K562 (cell line): ENCODE data around the gene CCDC181. TPM values are rescaled to one million over a fixed set of nuclear protein-coding genes. Genes with fewer than 3 reads are reported as not detected.

ENCODE experiments used
- ATAC-seq: fragments of 200-7000 bp; cut with Tn5 transposase; 3 replicates; pipeline ENCODE4 v1.9.1; 2020; ENCODE audit warnings: moderate library complexity
- BruUV-seq: library from RNA; stranded (reverse); fragments of 400-500 nt; replicated peaks from 2 replicates; lab custom pipeline; 2021; lab: Mats Ljungman, UMichigan
- CTCF ChIA-PET: fragments of 300-600 bp; formaldehyde crosslinking; extraction: SDS; loops from one replicate; lab custom pipeline; 2021; ENCODE audit warnings: low intra/inter-chr PET ratio; lab: Yijun Ruan, JAX
- POLR2A ChIA-PET: fragments of 300-600, 350-650 bp; sonication (Branson Sonifier 250); formaldehyde crosslinking; extraction: SDS; loops from one replicate; lab custom pipeline; 2021; ENCODE audit warnings: antibody characterized with exemption, inconsistent platforms; lab: Yijun Ruan, JAX
- DNase-seq, 4 experiments: peaks; one replicate each; pipeline versions ENCODE4 v3.0.0 to v3.0.0-alpha.2; 2011 to 2018; ENCODE audit warnings: low spot score in 3 of 4, mixed read lengths in 3 of 4; ENCODE audit errors: extremely low read depth in 1 of 4
- FAIRE-seq: peaks from 2 replicates; lab custom pipeline; 2011; peaks lifted over from hg19 to GRCh38; lab: Jason Lieb, UNC
- H2AFZ ChIP-seq: 2 replicates; pipeline ENCODE4 v1.6.0; 2011; ENCODE audit warnings: low read depth, low read length, control low read depth, inconsistent platforms
- H3K27ac ChIP-seq: fragments of 200-600 bp; 3 replicates; pipeline ENCODE4 v1.8.0; 2011; ENCODE audit warnings: low read depth, mild to moderate bottlenecking, control low read depth, inconsistent platforms, low read length, moderate library complexity, mixed read lengths; ENCODE audit errors: extremely low read depth
- H3K27me3 ChIP-seq, 2 experiments: fragments of 300-600 bp in 1 of 2; 2 replicates in 1 of 2; 3 replicates in 1 of 2; pipeline versions ENCODE4 v1.6.0 to v1.8.0; 2011; ENCODE audit warnings: inconsistent platforms in 2 of 2, low read length in 2 of 2, mild to moderate bottlenecking in 1 of 2, mixed read lengths in 1 of 2, moderate library complexity in 1 of 2; ENCODE audit not compliant: control insufficient read depth in 2 of 2, insufficient read depth in 2 of 2
- H3K36me3 ChIP-seq: fragments of 300-600 bp; 3 replicates; pipeline ENCODE4 v1.8.0; 2011; ENCODE audit warnings: mild to moderate bottlenecking, low read length, inconsistent platforms; ENCODE audit not compliant: control insufficient read depth, insufficient read depth
- H3K4me1 ChIP-seq, 2 experiments: fragments of 200-600 bp in 1 of 2; replicated peaks in 1 of 2; 2 replicates in 1 of 2; 3 replicates in 1 of 2; pipeline versions ENCODE4 v1.5.1 to v1.8.0; 2011; ENCODE audit warnings: inconsistent platforms in 2 of 2, low read length in 2 of 2, mild to moderate bottlenecking in 1 of 2, mixed read lengths in 1 of 2, moderate library complexity in 1 of 2; ENCODE audit not compliant: control insufficient read depth in 2 of 2, insufficient read depth in 2 of 2
- H3K4me2 ChIP-seq: 2 replicates; pipeline ENCODE4 v1.6.1; 2011; ENCODE audit warnings: low read length, control low read depth, inconsistent platforms, mixed read lengths; ENCODE audit not compliant: insufficient read depth
- H3K4me3 ChIP-seq: fragments of 200-600 bp; sonication (generic), shearing (Covaris generic); 2 replicates; pipeline ENCODE4 v1.5.1; 2016; ENCODE audit warnings: control low read depth, inconsistent platforms
- H3K79me2 ChIP-seq: fragments of 200-600 bp; 3 replicates; pipeline ENCODE4 v1.8.0; 2011; ENCODE audit warnings: low read length, inconsistent platforms; ENCODE audit not compliant: control insufficient read depth, insufficient read depth
- H3K9ac ChIP-seq, 2 experiments: 2 replicates each; pipeline versions ENCODE4 v1.6.0 to v1.6.1; 2011; ENCODE audit warnings: low read depth in 2 of 2, low read length in 2 of 2, control low read depth in 1 of 2, inconsistent platforms in 1 of 2, mild to moderate bottlenecking in 1 of 2, mixed read lengths in 1 of 2; ENCODE audit not compliant: insufficient read depth in 1 of 2
- H3K9me1 ChIP-seq: one replicate; pipeline ENCODE4 v1.6.0; 2011; ENCODE audit warnings: inconsistent platforms, mild to moderate bottlenecking, low read length, moderate library complexity; ENCODE audit not compliant: control insufficient read depth, insufficient read depth
- H3K9me3 ChIP-seq: replicated peaks from 2 replicates; pipeline ENCODE4 v1.5.1; 2011; ENCODE audit warnings: low read depth, low read length, inconsistent platforms; ENCODE audit not compliant: control insufficient read depth, insufficient read depth
- H4K20me1 ChIP-seq: replicated peaks from 2 replicates; pipeline ENCODE4 v1.6.1; 2011; ENCODE audit warnings: low read length, inconsistent platforms, mixed read lengths; ENCODE audit not compliant: control insufficient read depth, insufficient read depth
- MAFF ChIP-seq: IDR thresholded peaks from 2 replicates; pipeline ENCODE4 v1.6.1; 2012; ENCODE audit warnings: low read length, improper control_type of control experiment
- NUFIP1 ChIP-seq: fragments of 450-650 bp; IDR thresholded peaks from 2 replicates; pipeline ENCODE4 v1.6.1; 2018; ENCODE audit not compliant: partially characterized antibody
- THRAP3 ChIP-seq: fragments of 450-650 bp; IDR thresholded peaks from 2 replicates; pipeline ENCODE4 v1.6.1; 2016; ENCODE audit warnings: mild to moderate bottlenecking, inconsistent platforms, borderline replicate concordance
- WGBS: fragments of 100-300 bp; shearing (Covaris generic); methylation state at CpG from one replicate; pipeline ENCODE4 v1.1.6; 2016; ENCODE audit warnings: low coverage, mixed read lengths; ENCODE audit not compliant: insufficient coverage; ENCODE audit errors: missing lambda C conversion rate; 5-methylcytosine and 5-hydroxymethylcytosine counted together
- in situ Hi-C: fragments of 300-500 bp; cut with MboI; formaldehyde crosslinking; loops from 4 replicates; pipeline ENCODE4 v1.15.0; 2018; ENCODE audit warnings: inconsistent platforms, mixed read lengths
- intact Hi-C: fragments of 100-400 bp; cut with micrococcal nuclease; formaldehyde crosslinking; loops from 2 replicates; pipeline ENCODE4 v1.14.2; 2022
- polyA plus RNA-seq, 8 experiments: library from polyadenylated mRNA; depleted of rRNA in 4 of 8; stranded (reverse) in 5 of 8; unstranded in 3 of 8; fragments of >200 nt; fragmentation: Nextera tagmentation in 2 of 8; fragmentation: Illumina TruSeq in 1 of 8; extraction: Ambion mirVana in 2 of 8; extraction: Trizol in 1 of 8; gene quantifications; 2 replicates each; pipeline versions ENCODE4 v1.2.1 to v1.2.3, GENCODE V29; 2011 to 2014; ENCODE audit warnings: inconsistent platforms in 1 of 8, missing spikeins in 1 of 8
- total RNA-seq, 7 experiments: library from RNA; depleted of rRNA in 6 of 7; stranded (reverse); fragments of >200 nt in 6 of 7; fragmentation: Illumina TruSeq in 2 of 7; extraction: Trizol in 2 of 7; gene quantifications; 2 replicates each; pipeline versions ENCODE4 v1.2.1 to v1.2.3, GENCODE V29; 2011 to 2021; ENCODE audit warnings: low replicate concordance in 1 of 7
- TF ChIP-seq, protein P1 (sequence below), 2 experiments: fragments of 450-650 bp in 1 of 2; sonication (generic) in 1 of 2; formaldehyde crosslinking in 1 of 2; IDR thresholded peaks; 2 replicates each; pipeline versions ENCODE4 v1.7.1 to v1.9.0; 2016 to 2022; ENCODE audit warnings: inconsistent platforms in 1 of 2, mild to moderate bottlenecking in 1 of 2, missing genetic modification reagents in 1 of 2
- TF ChIP-seq, protein P2 (sequence below): sonication (generic); formaldehyde crosslinking; IDR thresholded peaks from 2 replicates; pipeline ENCODE4 v1.8.0; 2023; ENCODE audit warnings: mild to moderate bottlenecking, missing genetic modification reagents

Gene CCDC181
- total and polyA plus RNA-seq, 9 of the 15 experiments (the other 6 are each of a cell fraction or from before 2014, with no cell fraction given), result 0.04 to 0.14 TPM; not detected in 7

DNA sequence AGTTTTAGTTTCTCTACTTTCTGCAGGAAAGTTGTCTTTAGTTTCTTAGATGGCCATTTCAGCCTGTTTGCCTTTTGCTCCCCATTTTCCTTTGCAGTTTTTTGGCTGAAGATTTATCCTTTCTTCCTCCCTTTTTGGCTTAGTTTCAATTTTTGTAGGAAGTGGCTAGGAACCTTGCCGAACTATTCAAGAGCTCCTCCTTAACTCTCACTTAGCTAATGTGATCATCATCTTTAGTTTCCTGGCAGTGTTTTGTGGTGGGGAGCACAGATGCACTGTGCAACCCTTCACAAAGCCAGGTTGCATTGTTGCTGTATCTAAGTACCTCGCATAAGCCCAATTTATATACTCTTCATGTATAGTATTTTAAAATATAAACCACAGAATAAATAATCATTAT lies 28.8 kb upstream of the CCDC181 start:
- 19% methylated on average over 2 of the region's 2 CpGs for WGBS
- intact Hi-C loops, result no loop called here
- FAIRE-seq, result no peak

DNA sequence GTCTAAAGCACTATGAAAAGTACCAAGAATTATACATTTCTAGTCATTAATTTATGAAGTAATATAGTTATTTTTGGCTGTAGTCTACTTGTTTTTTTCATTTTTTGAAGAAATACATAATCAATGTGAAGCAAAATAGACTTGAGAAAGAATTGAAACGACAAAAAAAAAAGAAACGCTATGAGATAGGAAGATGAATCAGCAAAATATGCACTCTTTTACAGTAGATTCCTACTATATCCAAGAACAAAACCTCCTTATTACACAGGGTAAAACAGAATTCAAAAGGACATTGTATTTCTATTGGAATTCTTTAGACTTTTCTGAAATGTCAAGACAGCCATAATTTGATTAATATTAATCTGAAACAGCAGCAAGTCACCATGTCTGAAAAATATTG lies 25.6 kb upstream of the CCDC181 start:
- DNase-seq, result no peak
- H3K4me3 ChIP-seq, result no peak overlapping the region
- H3K4me2 ChIP-seq, result no peak overlapping the region
- no peaks in the 10 kb centered on the region for H3K79me2 ChIP-seq
- no peak overlapping the region for H2AFZ ChIP-seq
- in situ Hi-C loops (no loop called here), intact Hi-C loops (no loop called here)
- H3K9ac ChIP-seq, result no peak overlapping the region
- BruUV-seq, result no TSS peak
- FAIRE-seq, result peak; percentile 6
- no peak overlapping the region for H3K27ac ChIP-seq
- ChIA-PET CTCF (no interaction called here), POLR2A (no interaction called here)
- no peaks in the 10 kb centered on the region for H3K36me3 ChIP-seq
- no peaks in the 10 kb centered on the region for H3K9me1 ChIP-seq
- peaks cover 4% of the 10 kb centered on the region; the same call in 1 of the 2 replicates for H3K9me3 ChIP-seq
- no peaks in the 10 kb centered on the region for H4K20me1 ChIP-seq
- WGBS, result 4% methylated on average over 2 of the region's 2 CpGs
- no peak for ATAC-seq
- no peaks in the 10 kb centered on the region for H3K4me1 ChIP-seq
- H3K27me3 ChIP-seq, result no peaks in the 10 kb centered on the region
- TF ChIP-seq THRAP3, result no peak
- TF ChIP-seq, protein P1, sequence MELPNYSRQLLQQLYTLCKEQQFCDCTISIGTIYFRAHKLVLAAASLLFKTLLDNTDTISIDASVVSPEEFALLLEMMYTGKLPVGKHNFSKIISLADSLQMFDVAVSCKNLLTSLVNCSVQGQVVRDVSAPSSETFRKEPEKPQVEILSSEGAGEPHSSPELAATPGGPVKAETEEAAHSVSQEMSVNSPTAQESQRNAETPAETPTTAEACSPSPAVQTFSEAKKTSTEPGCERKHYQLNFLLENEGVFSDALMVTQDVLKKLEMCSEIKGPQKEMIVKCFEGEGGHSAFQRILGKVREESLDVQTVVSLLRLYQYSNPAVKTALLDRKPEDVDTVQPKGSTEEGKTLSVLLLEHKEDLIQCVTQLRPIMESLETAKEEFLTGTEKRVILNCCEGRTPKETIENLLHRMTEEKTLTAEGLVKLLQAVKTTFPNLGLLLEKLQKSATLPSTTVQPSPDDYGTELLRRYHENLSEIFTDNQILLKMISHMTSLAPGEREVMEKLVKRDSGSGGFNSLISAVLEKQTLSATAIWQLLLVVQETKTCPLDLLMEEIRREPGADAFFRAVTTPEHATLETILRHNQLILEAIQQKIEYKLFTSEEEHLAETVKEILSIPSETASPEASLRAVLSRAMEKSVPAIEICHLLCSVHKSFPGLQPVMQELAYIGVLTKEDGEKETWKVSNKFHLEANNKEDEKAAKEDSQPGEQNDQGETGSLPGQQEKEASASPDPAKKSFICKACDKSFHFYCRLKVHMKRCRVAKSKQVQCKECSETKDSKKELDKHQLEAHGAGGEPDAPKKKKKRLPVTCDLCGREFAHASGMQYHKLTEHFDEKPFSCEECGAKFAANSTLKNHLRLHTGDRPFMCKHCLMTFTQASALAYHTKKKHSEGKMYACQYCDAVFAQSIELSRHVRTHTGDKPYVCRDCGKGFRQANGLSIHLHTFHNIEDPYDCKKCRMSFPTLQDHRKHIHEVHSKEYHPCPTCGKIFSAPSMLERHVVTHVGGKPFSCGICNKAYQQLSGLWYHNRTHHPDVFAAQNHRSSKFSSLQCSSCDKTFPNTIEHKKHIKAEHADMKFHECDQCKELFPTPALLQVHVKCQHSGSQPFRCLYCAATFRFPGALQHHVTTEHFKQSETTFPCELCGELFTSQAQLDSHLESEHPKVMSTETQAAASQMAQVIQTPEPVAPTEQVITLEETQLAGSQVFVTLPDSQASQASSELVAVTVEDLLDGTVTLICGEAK (IDR thresholded peaks at IDR 0.05), result no peak
- TF ChIP-seq, protein P1 (CRISPR knock-in tag; IDR thresholded peaks at IDR 0.05), result no peak
- peak; percentile 63; the same call in 1 of the 2 replicates for TF ChIP-seq MAFF

More for the DNA sequence above, 28.8 kb upstream of the CCDC181 start:
- no peak overlapping the region for H3K4me3 ChIP-seq
- CTCF ChIA-PET, result no interaction called here
- H3K4me1 ChIP-seq, result peaks cover 0 to 4% of the 10 kb centered on the region in 2 experiments; a peak in 1 of 5 replicates
- no peak overlapping the region for H2AFZ ChIP-seq
- H3K27me3 ChIP-seq, result no peaks in the 10 kb centered on the region
- no peak overlapping the region for H3K9ac ChIP-seq
- H3K4me2 ChIP-seq, result no peak overlapping the region
- BruUV-seq, result no TSS peak
- no peaks in the 10 kb centered on the region for H3K36me3 ChIP-seq
- H3K27ac ChIP-seq, result no peak overlapping the region
- ATAC-seq, result no peak
- no peaks in the 10 kb centered on the region for H4K20me1 ChIP-seq
- DNase-seq, result no peak
- TF ChIP-seq, protein P2, sequence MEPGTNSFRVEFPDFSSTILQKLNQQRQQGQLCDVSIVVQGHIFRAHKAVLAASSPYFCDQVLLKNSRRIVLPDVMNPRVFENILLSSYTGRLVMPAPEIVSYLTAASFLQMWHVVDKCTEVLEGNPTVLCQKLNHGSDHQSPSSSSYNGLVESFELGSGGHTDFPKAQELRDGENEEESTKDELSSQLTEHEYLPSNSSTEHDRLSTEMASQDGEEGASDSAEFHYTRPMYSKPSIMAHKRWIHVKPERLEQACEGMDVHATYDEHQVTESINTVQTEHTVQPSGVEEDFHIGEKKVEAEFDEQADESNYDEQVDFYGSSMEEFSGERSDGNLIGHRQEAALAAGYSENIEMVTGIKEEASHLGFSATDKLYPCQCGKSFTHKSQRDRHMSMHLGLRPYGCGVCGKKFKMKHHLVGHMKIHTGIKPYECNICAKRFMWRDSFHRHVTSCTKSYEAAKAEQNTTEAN (CRISPR knock-in tag), result no peak
- TF ChIP-seq NUFIP1, result no peak
- TF ChIP-seq, all 486 proteins: peak for 0
- peaks cover 4% of the 10 kb centered on the region; the same call in 1 of the 2 replicates for H3K9me3 ChIP-seq
- POLR2A ChIA-PET, result no interaction called here
- in situ Hi-C loops, result no loop called here
- H3K9me1 ChIP-seq, result no peaks in the 10 kb centered on the region
- no peaks in the 10 kb centered on the region for H3K79me2 ChIP-seq
